NCI-H2227 (cell line): ENCODE measurements around the gene RIN3.

Experiments used
- DNase-seq: peaks from one replicate; lab custom pipeline; 2025; ENCODE audit not compliant: unreplicated experiment; lab: John Stamatoyannopoulos, UW

Gene RIN3

GRCh38 chr14:92644970-92645515 lies 131.5 kb downstream of the RIN3 start:
- DNase-seq: no peak

DNA sequence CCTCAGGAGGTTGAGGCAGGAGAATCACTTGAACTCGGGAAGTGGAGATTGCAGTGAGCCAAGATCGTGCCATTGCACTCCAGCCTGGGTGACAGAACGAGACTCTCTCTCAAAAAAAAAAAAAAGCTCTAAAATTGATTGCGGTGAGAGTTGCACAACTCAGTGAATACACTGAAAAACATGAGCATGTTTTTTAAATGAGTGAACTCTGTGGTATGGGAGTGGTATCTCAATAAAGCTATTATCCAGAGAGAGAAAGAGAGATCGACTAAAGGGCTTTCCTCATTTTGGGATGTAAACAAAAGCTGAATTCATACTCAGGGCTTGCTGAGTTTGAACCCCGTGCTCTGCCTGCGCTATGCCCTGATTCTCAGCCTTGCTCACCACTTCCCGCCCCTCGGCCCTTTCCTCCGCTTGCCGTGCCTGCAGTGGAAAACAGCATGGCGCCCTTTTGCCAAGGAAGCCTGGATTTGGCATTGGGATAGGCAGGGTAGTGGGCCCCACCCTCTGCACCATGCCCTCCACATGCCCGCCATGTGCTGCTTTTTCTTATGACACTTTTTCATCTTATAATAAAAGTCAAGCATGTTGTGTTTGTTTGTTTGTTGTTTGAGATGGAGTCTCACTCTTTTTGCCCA lies 132.4 kb downstream of the RIN3 start:
- no peak for DNase-seq

- no peak for DNase-seq
Observed at GRCh38 chr14:92646952-92647796, 133.6 kb downstream of the RIN3 start.

- DNase-seq: no peak
Observed at GRCh38 chr14:92647797-92648279, 134.3 kb downstream of the RIN3 start.

GRCh38 chr14:92649066-92649465 lies 135.5 kb downstream of the RIN3 start:
- no peak for DNase-seq

GRCh38 chr14:92649934-92650545 lies 136.5 kb downstream of the RIN3 start:
- no peak for DNase-seq

GRCh38 chr14:92650581-92651105 lies 137.1 kb downstream of the RIN3 start:
- DNase-seq: no peak

DNA sequence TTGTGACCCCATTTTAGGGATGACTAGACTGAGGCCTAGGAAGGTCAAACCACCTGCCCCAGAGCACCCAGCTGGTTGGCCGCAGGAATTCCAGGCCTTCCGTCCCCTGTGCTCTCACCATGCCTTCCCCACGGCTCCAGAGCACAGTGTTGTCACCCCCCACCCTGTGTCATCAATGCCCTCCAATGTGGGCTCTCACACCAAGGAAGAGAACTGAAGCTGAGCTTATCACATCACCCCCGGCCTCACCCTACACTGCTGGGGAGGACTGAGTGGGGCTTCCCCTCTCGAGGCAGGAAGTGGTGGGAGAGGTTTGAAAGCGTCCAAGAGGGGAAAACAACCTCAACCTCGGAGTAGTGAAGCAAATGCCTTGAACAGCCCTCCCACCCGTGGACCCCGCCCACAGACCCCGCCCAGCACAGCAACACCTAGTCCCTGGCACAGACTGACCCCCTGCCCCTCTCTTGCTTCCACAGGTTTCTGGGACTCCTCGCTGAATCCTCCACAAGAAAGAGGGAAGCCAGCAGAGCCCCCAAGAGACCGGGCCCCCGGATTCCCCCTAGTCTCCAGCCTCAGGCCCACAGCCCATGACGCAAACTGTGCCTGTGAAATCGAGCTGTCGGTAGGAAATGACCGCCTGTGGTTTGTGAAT lies 137.7 kb downstream of the RIN3 start:
- no peak for DNase-seq

- DNase-seq: no peak
Observed at GRCh38 chr14:92651758-92652406, 138.3 kb downstream of the RIN3 start.

GRCh38 chr14:92652413-92653151 lies 139.0 kb downstream of the RIN3 start:
- no peak for DNase-seq

- DNase-seq: no peak
Observed at GRCh38 chr14:92653162-92653651, 139.6 kb downstream of the RIN3 start.

DNA sequence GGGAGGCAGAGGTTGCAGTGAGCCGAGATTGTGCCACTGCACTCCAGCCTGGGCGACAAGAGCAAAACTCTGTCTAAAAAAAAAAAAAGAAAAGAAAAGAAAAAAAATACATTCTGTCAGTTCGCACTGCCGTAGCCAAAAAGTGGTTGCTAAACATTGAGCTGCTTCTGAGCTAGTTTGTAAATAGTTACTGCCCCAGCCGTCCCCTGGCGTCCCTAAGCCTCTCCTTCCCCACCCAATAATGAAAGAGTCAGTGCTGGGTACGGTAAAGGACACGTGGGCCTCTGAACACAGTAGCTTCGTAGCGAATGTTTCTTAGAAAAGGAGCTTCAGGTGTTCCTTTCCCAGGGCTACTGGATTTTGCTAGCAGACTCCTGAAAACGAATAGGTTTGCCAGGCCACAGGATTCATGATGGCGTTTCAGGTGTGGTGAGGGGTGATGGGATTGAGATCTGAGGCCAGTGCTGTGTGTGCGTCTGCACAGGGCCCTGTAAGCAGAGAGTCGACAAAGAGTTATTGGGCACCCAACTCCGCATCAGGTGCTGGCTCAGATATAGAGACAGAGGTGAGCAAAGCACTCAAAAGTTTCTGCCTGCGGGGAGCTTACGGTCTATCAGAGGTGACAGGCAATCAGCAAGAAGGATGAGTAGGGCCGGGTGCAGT lies 140.8 kb downstream of the RIN3 start:
- no peak for DNase-seq

- DNase-seq: no peak
Observed at GRCh38 chr14:92655419-92656201, 142.0 kb downstream of the RIN3 start.

DNA sequence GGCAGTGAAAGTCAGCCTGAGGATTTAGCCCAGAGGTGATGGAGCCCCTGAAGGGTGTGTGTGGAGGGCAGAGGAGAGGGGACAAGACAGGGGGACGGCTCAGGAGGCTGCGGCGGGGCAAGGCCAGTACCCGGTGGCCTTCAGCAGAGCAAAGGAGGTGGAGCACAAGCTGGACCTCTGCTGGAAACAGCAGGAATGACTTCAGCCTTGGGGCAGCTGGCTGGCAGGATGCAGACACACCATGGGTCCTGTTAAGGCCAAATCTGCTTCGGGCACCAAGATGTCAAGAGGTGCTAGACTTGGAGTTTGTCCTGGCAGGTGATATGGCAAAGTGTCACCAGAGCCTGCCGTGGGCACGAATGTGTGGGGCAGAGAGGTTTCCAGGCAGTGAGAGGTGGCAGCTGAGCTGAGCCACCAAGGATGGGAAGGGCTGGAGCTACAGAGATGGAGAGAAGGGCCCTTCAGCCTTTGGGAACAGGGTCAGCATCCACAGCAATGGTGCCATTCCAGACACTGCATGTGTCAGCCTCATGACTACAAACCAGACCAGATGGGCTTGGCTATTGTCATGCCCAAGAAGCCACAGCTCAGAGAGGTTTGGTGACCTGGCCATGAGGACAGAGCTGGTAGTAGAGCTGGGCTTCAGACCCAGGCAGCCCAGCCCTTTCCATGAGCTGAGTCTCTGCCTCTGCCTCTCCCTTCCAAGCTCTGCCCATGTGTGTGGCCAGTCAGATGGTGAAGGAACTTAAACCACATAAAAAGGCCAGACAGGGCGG lies 142.9 kb downstream of the RIN3 start:
- no peak for DNase-seq

GRCh38 chr14:92657457-92658142 lies 144.0 kb downstream of the RIN3 start:
- no peak for DNase-seq

DNA sequence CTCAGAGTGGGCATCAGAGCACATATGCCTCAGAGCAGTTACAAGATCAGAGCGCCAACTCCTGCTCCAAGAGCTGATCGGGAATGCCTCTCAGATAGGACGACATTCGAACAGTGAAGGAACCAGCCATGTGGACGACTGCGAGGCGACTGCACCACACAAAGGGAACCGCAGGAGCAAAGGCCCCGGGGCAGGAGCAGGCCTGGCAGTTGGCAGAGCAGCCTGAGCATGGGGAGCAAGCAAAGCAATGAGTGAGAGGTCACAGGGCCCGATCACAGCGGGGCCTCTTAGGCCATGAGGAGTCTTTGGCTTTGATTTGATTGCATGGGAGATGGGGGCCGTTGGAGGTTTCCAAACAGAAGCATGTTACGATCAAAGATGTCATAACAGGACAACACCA lies 144.6 kb downstream of the RIN3 start:
- DNase-seq: no peak

- no peak for DNase-seq
Observed at GRCh38 chr14:92658684-92659083, 145.1 kb downstream of the RIN3 start.
